Hindlimb muscle (tissue), 1 donor: Measurements from ENCODE around the gene EIF5. TPM values are rescaled to one million over a fixed set of nuclear protein-coding genes. Genes with fewer than 3 reads are reported as not detected.

Source experiments
- DNase-seq: peaks from one replicate; pipeline ENCODE4 v3.0.0-alpha.2; 2013
- polyA plus RNA-seq: library from polyadenylated mRNA; unstranded; fragments of 120-200 nt; gene quantifications from one replicate; pipeline ENCODE4 v1.2.1, GENCODE V29; 2013; ENCODE audit not compliant: insufficient read length

Gene EIF5
- polyA plus RNA-seq, result 191 TPM

DNA sequence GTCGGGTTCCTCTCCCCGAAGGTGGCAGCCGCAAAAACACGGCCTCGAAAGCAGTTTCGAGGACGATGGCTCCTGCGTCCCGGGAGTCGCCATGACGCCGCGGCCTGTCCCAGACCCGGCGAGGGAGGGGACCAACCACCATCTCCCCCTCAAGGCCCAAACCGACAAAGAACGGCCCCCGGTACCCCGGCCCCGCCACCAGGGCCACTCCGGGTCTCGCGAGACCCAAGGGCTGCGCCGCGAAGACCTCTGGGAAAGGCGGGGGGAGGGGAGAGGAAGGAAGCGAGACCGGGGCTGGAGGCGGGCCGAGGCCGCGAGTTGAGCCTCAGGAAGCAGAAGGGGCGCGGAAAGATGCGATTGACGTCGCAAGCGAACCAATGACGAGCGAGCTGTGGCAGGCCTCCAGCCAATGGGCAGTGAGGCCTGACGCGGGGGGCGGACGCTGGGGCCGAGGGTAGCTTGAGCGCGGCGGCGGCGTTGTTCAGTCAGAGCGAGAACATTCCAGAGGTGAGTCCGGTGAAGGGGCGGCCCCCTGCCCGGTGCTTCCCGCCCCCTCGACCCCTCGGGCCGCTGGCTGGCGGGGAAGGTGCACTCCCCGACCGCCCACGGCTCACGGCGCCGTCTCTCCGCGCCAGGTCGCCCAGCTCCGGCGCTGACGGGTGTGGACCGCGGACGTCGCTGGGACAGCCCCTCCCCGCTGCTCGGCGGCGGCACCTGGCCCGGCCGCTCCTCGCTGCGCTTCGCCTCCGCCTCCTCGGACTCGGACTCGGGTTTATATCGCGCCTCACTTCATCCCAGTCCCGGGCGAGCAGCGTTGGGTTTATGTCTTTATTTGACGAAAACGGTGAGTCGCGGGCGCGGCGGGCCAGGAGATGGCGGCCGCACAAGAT, at the start of gene EIF5:
Gene EIF5, plus strand, starts transcription at position 484 of the 890 bp plus-strand sequence. CDS start 1,624 bp downstream, outside the sequence.
- peak; percentile 100 for DNase-seq

DNA sequence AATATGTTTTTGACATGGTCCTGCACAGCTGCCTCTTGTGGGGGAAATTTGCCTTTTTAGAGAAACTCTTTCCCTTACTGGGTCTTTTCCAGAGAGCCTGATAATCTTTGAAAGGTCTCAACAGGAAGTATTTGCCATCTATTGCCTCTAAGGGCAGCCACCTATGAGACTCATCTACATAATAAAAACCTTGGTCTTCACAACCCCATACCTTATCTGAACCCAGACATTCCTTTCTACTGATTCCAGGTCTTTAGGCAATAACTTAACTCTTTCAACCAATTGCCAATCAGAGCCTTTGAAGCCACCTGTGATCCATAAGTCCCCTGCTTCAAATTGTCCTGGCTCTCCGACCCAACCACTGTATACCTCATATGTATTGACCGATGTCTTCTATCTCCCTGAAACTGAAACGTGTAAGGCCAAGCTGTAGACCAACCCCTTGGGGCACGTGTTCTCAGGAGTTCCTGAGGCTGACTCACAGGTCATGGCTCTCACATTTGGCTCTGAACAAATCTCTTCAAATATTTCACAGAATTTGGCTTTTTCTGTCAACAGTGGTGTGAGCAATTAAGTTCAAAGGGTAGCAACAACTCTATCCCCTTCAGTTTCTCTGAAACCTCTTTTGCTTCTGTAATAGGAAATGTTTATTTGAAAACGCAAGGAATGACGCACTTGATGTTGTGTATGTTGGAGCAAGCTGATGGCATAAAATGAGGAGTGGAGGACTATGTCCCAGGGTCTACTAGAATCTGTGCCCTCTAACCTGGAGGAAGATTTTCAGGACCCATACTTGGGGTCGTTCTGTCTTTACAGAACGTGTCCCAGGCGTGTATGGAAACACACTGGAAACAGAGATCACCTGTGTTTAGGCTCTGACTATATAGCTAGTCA, 49.2 kb upstream of the EIF5 start:
- DNase-seq, result no peak

DNA sequence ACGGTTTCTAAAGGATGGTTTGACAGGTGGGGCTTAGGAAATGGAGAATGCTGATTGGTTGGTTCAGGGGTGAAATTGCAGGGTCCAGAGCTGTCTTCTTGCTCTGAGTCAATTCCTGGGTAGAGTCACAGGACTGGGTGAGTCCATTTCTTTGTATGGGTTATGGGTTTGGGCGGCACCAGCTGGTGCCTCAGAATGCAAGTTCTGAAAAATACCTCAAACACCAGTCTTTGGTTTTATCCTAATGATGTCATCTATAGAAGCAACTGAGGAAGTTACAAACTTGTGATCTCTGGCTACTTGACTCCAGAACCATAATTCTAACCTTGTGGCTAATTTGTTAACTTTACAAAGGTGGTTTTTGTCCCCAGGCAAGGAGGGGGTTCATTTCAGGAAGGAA, 47.6 kb upstream of the EIF5 start:
- no peak for DNase-seq

DNA sequence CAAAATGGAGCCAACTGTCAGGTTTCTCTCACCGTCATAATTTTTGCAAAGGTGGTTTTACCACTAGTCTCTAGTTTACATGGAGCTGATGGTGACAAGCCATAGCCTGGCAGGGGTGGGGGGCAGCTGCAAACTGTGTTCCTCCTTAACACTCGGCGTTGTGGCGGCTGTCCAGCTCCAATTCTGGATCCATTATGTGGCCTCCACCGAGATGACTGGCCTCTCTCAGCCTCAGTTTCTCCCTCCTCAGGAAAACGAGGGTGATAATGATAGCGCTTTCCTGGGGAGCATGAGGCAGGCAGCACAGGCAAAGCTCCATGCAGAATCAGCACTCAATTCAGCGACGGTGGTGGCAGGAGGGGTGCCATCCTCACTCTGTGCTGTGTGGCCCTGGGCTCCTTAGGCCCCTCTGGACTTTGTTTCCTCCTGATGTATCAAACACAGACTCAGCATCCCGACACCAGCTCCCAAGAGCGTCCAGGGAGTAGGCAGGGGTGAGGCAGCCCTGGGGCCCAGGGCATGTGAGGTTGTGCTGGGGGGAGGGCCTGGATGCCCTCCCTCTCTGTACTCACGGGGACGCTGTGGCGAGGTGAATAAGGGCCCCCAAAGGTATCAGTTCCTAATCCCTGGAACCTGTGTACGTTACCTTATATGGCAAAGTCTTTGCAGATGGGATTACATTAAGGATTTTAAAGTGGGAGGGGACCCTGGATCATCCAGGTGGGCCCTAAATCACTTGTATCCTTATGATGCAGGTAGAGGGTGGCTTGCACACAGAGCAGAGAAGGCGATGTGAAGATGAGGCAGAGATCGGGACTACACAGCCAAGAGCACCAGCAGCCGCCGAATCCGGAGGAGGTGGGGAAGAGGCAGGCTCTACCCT, 46.8 kb upstream of the EIF5 start:
- no peak for DNase-seq

DNA sequence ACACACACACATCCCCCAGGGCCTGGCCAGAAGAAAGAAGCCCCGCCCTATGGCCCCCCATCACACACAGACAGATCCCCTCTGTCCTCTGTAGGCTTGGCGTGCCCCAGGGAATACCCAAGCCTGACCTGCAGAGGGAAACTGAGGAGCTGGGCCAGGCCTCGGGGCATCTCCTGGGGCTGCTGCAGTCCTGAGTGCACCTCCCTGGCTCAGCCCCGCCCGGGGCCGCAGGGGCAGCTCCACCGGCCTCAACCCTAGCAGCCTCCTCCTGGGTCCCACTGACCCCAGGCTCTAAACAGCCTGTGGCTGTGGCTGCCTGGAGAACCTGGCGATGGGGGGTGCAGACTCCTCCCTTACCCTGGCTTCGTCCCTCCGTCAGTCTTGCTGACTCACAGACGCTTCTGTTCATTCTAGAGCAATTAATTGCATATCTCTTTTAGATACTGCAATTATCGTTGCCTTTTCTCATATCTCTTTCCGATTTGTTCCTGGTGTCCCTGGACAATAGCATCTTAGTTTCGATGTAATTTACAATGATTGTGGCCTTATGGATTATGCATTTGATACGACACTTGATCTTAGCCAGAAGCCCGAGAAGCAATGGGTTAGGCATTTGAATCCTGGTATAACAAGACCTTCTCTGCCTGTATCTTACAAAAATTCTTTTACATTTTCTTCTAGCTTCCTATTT, 45.8 kb upstream of the EIF5 start:
- no peak for DNase-seq

DNA sequence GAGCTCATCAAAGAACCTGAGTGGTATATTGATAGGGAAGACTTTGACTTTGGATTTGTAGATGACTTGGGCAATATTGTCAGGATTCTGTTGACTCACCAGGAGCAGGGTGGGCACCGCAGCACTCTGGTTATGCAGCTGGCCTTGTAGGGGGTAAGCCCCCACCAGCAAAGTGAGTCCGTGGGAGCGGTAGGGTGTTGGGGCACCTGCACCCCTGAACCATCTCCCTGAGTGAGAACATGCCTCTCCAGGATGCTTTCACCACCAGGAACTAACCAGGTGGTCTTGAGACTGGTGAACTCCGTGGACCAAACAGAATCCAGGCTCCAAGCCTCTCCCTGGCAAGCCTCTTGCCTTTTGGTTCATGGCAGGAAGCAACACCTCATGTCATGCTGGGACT, 44.0 kb upstream of the EIF5 start:
- no peak for DNase-seq

DNA sequence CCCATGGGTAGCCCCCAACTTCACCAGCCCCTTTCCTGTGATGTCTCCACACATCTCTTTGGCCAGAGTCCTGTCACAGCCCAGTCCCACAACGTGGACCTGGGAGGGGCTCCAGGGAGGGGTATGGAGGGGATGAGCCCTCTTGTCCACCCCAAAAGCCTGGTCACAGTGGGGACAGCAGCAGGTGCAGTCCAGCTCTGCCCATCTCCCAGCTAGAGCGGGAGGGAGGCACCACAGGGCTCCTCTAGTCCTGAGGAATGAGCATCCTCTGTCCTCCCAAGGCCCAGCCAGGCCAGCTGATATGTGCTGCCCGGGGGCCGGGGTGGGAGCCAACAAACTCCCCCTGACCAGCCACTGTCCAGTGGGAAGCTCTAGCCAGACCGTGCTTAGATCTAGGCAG, 43.5 kb upstream of the EIF5 start:
- DNase-seq, result no peak

DNA sequence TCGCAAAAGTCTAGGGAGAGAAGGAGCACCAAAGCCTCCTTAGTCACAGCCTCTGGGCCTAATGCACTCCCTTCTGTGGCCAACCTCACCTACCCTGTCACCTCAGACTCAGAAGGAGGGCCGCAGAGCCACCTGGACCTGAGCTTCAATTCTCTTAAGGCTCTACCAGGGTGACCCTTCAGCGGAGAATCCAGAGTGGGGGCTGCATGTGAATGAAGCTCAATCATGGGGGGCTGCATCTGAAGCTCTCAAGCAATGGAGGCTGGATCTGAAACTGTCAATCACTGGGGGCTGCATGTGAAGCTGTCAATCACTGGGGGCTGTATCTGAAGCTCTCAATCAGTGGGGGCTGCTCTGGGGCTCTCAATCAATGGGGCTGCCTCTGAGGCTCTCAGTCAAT, 43.1 kb upstream of the EIF5 start:
- DNase-seq, result no peak

DNA sequence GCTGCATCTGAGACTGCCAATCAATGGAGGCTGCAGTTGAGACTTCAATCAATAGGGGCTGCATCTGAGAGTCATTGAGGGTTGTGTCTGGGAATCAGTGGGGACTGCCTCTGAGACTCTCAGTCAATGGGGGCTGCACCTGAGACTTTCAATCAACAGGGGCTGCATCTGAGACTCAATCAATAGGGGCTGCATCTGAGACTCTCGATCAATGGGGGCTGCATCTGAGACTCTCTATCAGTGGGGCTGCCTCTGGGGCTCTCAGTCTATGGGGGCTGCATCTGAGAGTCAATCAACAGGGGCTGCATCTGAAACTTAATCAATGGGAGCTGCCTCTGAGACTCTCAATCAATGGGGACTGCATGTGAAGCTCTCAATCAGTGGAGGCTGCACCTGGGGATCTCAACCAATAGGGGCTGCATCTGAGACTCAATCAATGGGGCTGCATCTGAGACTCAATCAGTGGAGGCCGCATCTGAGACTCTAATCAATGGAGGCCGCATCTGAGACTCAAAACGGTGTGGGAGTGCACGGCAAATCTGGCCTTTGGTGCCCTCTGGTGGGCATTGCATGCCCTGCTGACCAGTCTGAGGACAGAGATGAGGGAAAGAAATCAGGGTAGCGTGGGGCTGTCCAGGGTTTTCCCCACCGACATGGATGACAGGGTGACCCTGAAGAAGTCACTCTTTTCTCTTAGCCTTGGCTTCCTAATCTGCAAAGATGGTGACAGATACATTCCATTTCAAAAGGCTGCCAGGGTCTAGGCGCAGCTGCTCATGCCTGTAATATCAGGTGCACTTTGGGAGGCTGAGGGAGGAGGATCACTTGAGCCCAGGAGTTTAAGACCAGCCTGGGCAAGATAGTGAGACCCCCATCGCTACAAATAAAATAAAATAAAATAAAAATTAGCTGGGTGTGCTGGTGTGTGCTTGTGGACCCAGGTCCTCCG, 41.3 kb upstream of the EIF5 start:
- DNase-seq, result peak; percentile 74

DNA sequence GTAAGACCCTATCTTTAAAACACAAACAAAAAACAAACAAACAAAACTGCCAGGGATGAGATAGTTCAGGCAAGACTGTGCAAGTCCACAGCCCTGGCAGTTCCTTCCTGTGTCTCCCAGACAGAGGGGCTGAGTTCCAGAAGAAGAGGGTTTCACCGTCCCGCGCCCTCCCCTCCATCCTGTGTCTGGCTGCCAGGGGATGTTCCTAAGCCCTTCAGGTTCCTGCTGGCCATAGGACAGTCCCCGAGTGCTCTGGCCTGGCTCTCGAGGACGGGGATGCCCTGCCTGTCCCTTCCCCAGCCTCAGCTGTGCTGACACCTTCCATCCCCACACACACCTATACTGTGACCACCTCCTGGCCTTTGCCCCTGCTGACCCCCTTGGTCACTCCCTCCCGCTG, 40.6 kb upstream of the EIF5 start:
- DNase-seq, result no peak

DNA sequence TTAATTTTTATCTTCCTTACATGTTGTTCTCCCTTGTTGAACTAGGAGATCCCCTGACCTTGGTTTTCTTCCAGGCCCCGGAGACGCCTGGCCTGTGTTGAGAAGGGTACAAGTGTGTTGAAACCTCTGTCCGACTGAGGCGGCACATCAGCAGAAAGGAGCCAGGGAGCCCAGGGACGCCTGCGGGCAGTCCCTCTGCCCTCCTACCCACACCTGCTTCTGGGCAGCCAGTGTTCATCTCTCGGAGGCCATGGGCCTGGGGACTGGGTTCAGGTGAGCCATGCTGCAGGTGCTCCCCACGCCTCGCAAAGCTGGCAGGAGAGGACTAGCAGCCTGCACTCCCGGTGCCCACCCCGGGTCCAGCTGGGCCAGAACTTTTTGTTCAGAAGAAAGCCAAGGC, 39.9 kb upstream of the EIF5 start:
- no peak for DNase-seq

DNA sequence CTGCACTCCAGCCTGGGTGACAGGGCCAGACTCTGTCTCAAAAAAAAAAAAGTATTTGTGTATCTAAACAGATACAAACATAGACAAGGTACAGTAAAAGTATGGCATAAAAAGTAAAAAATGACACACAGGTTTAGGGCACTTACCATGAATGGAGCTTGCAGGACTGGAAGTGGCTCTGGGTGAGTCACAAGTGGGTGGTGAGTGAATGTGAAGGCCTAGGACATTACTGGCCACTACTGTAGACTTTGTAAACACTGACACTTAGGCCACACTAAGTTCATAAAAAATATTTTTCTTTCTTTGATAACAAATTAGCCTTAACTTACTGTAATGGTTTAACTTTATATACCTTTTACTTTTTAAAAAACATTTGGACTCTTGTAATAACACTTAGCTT, 38.0 kb upstream of the EIF5 start:
- DNase-seq, result no peak

DNA sequence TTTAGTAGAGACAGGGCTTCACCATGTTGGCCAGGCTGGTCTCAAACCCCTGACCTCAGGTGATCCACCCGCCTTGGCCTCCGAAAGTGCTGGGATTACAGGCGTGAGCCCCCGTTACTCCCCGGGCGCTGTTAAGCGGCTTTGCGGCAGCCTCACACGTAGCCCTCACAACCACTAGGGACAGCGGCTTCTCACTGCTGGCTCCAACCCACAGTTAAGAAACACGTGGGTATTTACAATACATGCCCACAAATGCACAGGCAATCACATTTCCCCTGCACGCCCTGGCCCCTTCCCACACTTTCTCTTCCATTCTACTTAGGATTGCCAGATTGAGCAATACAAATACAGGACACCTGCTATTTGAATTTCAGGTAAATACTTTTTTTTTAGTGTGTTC, 37.0 kb upstream of the EIF5 start:
- no peak for DNase-seq

DNA sequence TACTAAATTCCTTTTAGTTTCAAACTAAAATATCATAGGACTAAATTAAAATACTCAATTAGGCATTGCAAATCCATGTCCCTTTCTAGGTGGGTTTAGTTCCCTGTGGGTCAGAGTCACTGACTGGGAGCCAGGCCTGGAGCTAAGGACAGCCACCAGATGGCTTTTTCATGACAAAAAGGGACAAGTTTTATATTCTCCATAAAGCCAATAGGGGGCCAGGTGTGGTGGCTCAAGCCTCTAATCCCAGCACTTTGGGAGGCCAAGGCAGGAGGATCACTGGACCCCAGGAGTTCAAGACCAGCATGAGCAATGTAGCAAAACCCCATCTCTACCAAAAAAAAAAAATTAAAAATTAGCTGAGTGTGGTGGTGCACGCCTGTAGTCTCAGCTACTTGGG, 35.4 kb upstream of the EIF5 start:
- no peak for DNase-seq

DNA sequence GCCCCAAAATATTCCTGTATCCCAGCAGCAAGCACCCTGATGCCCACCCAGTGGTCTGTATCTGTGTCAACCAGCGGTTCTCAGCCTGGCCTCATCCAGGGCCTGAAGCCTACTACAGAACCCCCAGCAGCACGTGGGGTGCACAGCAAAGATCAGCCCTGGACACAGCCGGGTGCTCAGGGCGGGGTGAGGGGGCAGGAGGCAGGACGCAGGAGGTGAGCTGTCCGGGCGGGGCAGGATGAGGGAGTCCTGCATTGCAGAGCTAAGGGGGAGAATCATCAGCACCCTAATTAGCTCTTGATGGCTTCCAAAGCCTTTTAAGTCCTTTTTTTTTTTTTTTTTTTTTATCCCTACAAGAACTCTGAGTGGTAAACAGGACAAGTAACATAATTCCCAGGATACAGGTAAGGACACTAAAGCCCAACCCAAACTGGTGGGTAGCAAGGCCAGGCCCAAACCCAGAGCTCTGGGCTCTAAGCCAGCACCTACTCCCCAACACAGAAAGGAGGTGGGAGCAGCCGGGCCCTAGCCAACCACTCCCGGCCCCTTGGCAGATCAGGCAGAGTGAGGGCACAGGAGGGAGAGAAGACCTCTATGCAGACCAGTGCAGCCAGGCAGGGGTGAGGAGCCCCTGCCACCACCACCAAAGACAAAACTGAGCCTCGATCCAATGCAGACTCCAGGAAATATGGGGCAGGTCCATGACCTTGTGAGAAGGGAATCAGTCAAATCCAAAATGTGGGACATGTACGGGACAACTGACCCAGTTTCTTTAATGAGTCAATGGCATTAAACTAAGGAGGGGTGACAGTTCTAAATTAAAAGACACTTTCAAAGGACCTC, 32.3 kb upstream of the EIF5 start:
- DNase-seq, result no peak

DNA sequence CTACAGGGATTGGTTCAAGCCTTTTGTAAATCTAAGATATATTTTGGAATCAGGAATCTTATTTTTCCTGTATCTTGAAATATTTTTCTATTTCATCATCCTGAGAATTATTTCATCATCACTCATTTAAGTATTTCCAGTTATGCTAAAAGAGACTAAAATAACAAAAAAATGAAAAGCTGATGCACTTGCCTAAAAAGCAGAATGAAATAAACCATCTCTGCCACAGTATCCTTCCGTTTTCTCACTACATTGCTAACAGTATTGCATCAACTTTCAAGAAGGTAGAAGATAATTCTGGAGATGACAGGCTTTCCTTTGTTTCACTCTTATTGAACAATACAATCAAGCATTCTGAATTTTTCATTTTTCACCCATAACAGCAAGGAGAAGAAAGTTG, 31.1 kb upstream of the EIF5 start:
- no peak for DNase-seq

DNA sequence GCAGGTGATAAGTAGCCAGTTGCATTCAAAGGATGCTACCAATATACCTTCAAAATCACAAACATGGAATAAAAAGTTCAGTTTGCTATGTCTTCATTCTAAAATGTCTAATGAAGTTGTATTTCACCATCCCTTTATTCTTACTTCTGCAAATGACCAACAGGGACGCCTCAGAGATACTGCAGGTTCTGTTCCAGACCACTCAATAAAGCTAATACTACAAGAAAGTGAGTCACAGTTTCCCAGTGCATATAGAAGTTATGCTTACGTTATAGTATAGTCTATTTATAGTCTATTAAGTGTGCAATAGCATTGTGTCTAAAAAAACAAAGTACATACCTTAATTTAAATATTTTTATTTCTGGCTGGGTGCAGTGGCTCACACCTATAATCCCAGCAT, 29.3 kb upstream of the EIF5 start:
- DNase-seq, result no peak

DNA sequence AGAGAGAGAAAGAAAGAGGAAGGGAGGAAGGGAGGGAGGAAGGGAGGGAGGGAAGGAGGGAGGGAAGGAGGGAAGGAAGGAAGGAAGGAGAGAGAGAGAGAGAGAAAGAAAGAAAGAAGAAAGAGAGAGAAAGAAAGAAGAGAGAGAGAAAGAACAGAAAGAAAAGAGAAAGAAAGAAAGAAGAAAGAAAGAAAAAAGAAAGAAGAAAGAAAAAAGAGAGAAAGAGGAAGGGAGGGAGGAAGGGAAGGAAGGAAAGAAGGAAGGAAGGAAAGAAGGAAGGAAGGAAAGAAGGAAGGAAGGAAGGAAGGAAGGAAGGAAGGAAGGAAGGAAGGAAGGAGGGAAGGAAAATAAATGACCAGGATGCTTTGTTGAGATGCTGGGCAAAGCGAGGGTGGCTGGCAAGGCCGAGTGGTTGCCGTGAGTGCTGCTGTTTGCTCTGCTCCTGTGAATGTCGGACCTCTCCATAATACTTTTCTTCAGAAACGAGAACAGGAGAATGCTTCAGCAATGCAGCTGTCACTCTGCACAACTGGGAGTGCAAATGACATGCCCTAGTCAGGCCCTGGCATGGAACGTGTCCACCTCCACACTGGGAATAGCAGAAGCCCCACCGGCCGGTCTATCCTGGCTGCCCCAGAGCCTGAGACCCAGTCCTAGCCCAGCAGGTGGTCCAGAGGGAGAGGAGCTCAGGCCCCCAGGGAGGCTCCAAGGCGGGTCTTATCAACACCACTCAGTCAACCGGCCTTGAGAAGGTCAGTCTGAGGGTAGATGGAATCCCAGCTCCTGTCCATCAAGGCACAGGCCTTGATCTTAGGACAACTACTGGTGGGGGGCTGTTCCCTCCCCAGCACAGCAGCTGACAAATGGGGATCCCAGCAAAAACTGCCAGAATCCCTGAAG, 25.1 kb upstream of the EIF5 start:
- DNase-seq, result no peak
